ENCODE data around the gene PSMB4.

- TF ChIP-seq, protein P1, sequence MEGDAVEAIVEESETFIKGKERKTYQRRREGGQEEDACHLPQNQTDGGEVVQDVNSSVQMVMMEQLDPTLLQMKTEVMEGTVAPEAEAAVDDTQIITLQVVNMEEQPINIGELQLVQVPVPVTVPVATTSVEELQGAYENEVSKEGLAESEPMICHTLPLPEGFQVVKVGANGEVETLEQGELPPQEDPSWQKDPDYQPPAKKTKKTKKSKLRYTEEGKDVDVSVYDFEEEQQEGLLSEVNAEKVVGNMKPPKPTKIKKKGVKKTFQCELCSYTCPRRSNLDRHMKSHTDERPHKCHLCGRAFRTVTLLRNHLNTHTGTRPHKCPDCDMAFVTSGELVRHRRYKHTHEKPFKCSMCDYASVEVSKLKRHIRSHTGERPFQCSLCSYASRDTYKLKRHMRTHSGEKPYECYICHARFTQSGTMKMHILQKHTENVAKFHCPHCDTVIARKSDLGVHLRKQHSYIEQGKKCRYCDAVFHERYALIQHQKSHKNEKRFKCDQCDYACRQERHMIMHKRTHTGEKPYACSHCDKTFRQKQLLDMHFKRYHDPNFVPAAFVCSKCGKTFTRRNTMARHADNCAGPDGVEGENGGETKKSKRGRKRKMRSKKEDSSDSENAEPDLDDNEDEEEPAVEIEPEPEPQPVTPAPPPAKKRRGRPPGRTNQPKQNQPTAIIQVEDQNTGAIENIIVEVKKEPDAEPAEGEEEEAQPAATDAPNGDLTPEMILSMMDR (IDR thresholded peaks at IDR 0.05): no peak
- TF ChIP-seq POLR2A (IDR thresholded peaks at IDR 0.05): no peak
These were observed 37.5 kb upstream of the PSMB4 start for GRCh38 chr1:151361883-151362282.
